GM23338 (cell line): ENCODE results near the gene CHST15. TPM values are rescaled to one million over a fixed set of nuclear protein-coding genes. Genes with fewer than 3 reads are reported as not detected.
"Not testable (repeated sequence)": the region's sequence is repeated elsewhere in the genome, so short reads cannot be mapped to it uniquely, and the experiment has no call there.

Experiments used
- ATAC-seq: fragments of 200-7000 bp; cut with Tn5 transposase; 3 replicates; pipeline ENCODE4 v1.9.1; 2020
- DNase-seq: peaks from one replicate; pipeline ENCODE4 v3.0.0-alpha.2; 2015; ENCODE audit warnings: low spot score
- H2AFZ ChIP-seq: fragments of 200-600 bp; sonication (generic); 2 replicates; pipeline ENCODE4 v1.8.0; 2016; ENCODE audit warnings: antibody characterized with exemption, mild to moderate bottlenecking, moderate library complexity
- H3F3A ChIP-seq: fragments of 200-600 bp; sonication (generic); replicated peaks from 2 replicates; pipeline ENCODE4 v1.8.0; 2017; ENCODE audit warnings: antibody characterized with exemption, mixed run types, low read depth
- H3K27ac ChIP-seq: fragments of 200-600 bp; sonication (generic); 2 replicates; pipeline ENCODE4 v1.6.1; 2016; ENCODE audit warnings: low read depth
- H3K27me3 ChIP-seq: fragments of 200-600 bp; sonication (generic); 2 replicates; pipeline ENCODE4 v1.8.0; 2016; ENCODE audit warnings: mild to moderate bottlenecking, mixed run types, moderate library complexity; ENCODE audit not compliant: insufficient read depth
- H3K36me3 ChIP-seq: fragments of 200-600 bp; sonication (generic); 2 replicates; pipeline ENCODE4 v1.8.0; 2016; ENCODE audit warnings: mild to moderate bottlenecking; ENCODE audit not compliant: insufficient read depth
- H3K4me1 ChIP-seq: fragments of 200-600 bp; sonication (generic); 2 replicates; pipeline ENCODE4 v1.8.0; 2016; ENCODE audit warnings: mild to moderate bottlenecking, moderate library complexity; ENCODE audit not compliant: insufficient read depth
- H3K4me2 ChIP-seq: fragments of 200-600 bp; sonication (generic); 2 replicates; pipeline ENCODE4 v1.7.1; 2017; ENCODE audit warnings: mixed run types
- H3K4me3 ChIP-seq: fragments of 200-600 bp; sonication (generic); 2 replicates; pipeline ENCODE4 v1.6.1; 2016; ENCODE audit warnings: mixed run types
- H3K79me2 ChIP-seq: fragments of 200-600 bp; sonication (generic); replicated peaks from 2 replicates; pipeline ENCODE4 v1.8.0; 2017; ENCODE audit warnings: mild to moderate bottlenecking; ENCODE audit not compliant: insufficient read depth
- H3K9me2 ChIP-seq: fragments of 200-600 bp; sonication (generic); 2 replicates; pipeline ENCODE4 v1.8.0; 2017; ENCODE audit not compliant: insufficient read depth
- H4K20me1 ChIP-seq: fragments of 200-600 bp; sonication (generic); replicated peaks from 2 replicates; pipeline ENCODE4 v1.8.0; 2017; ENCODE audit warnings: mild to moderate bottlenecking; ENCODE audit not compliant: insufficient read depth
- H3K27ac Mint-ChIP-seq: 2 replicates; pipeline ENCODE4 v1.8.0; 2020; ENCODE audit warnings: inconsistent platforms, mild to moderate bottlenecking, moderate library complexity, mixed read lengths
- H3K27me3 Mint-ChIP-seq: 3 replicates; pipeline ENCODE4 v1.8.0; 2022; ENCODE audit warnings: low read depth, mild to moderate bottlenecking, moderate library complexity, mixed read lengths, inconsistent platforms; ENCODE audit not compliant: insufficient read depth, poor library complexity
- H3K36me3 Mint-ChIP-seq: 3 replicates; pipeline ENCODE4 v1.8.0; 2021; ENCODE audit warnings: low read depth, mild to moderate bottlenecking, inconsistent platforms, moderate library complexity, mixed read lengths
- H3K4me1 Mint-ChIP-seq: 3 replicates; pipeline ENCODE4 v1.8.0; 2020; ENCODE audit warnings: mild to moderate bottlenecking, inconsistent platforms, mixed read lengths
- H3K4me3 Mint-ChIP-seq: 3 replicates; pipeline ENCODE4 v1.8.0; 2021; ENCODE audit warnings: moderate library complexity, mild to moderate bottlenecking, inconsistent platforms, mixed read lengths
- H3K9me3 Mint-ChIP-seq: 3 replicates; pipeline ENCODE4 v1.8.0; 2020; ENCODE audit warnings: moderate library complexity, mild to moderate bottlenecking, inconsistent platforms, mixed read lengths
- EZH2 ChIP-seq: fragments of 200-600 bp; sonication (generic); IDR thresholded peaks from one replicate; pipeline ENCODE4 v1.8.0; 2017; ENCODE audit warnings: antibody characterized with exemption, mild to moderate bottlenecking, low read depth; ENCODE audit not compliant: unreplicated experiment
- ZNF114 ChIP-seq: fragments of 250-450 bp; sonication (Bioruptor Pico); IDR thresholded peaks from 2 replicates; pipeline ENCODE4 v1.5.0; 2020; ENCODE audit warnings: mild to moderate bottlenecking, moderate library complexity
- ZNF331 ChIP-seq: fragments of 250-450 bp; sonication (Bioruptor Pico); IDR thresholded peaks from 2 replicates; pipeline ENCODE4 v1.5.0; 2020; ENCODE audit warnings: low read depth, mild to moderate bottlenecking, moderate library complexity
- polyA plus RNA-seq: library from polyadenylated mRNA; unstranded; fragments of >200 nt; fragmentation: Nextera tagmentation; extraction: Ambion mirVana; gene quantifications from 2 replicates; pipeline ENCODE4 v1.2.1, GENCODE V29; 2016
- total RNA-seq: library from RNA; depleted of rRNA; stranded (reverse); fragments of >200 nt; shearing (Covaris generic); gene quantifications from 2 replicates; pipeline ENCODE4 v1.2.3, GENCODE V29; 2014
- TF ChIP-seq, protein P1 (sequence below), 2 experiments: fragments of 200-600 bp in 1 of 2; sonication (generic) in 1 of 2; conservative IDR thresholded peaks; 2 replicates each; pipeline versions ENCODE4 v1.5.1 to v1.6.1; 2016 to 2017; ENCODE audit warnings: antibody characterized with exemption in 2 of 2, low read depth in 2 of 2, mild to moderate bottlenecking in 2 of 2, moderate library complexity in 1 of 2

The CHST15 gene
- total and polyA plus RNA-seq, 2 experiments from 2014 or later = 2.6 to 11.2 TPM

DNA sequence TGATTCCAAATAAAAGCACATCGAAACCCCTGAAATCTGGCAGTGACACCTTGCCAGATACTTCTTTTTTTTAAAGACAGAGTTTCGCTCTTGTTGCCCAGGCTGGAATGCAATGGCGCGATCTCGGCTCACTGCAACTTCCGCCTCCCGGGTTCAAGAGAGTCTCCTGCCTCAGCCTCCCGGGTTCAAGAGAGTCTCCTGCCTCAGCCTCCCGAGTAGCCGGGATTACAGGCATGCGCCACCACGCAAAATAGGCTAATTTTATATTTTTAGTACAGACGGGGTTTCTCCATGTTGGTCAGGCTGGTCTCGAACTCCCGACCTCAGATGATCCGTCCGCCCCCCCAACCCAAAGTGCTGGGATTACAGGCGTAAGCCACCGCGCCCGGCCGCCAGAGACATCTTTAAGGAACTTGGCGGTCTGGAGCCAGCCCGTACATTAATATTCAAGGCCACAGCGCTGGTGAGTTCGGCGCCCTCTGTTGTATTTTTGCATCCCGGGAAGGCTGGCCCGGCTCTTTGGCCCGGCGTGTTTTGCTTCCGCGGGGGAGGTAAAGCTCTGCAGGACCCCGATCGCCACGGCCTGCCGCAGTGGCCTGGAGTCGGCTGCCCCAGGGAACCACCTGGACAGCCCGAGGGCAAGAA lies 498 bp upstream of the CHST15 start:
- Mint-ChIP-seq H3K27me3 (peaks cover 49% of the 10 kb centered on the region), H3K4me3 (peak overlapping the region; percentile 74), H3K4me1 (peaks cover 24% of the 10 kb centered on the region)
- TF ChIP-seq, protein P1, sequence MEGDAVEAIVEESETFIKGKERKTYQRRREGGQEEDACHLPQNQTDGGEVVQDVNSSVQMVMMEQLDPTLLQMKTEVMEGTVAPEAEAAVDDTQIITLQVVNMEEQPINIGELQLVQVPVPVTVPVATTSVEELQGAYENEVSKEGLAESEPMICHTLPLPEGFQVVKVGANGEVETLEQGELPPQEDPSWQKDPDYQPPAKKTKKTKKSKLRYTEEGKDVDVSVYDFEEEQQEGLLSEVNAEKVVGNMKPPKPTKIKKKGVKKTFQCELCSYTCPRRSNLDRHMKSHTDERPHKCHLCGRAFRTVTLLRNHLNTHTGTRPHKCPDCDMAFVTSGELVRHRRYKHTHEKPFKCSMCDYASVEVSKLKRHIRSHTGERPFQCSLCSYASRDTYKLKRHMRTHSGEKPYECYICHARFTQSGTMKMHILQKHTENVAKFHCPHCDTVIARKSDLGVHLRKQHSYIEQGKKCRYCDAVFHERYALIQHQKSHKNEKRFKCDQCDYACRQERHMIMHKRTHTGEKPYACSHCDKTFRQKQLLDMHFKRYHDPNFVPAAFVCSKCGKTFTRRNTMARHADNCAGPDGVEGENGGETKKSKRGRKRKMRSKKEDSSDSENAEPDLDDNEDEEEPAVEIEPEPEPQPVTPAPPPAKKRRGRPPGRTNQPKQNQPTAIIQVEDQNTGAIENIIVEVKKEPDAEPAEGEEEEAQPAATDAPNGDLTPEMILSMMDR (conservative IDR thresholded peaks at IDR 0.05; ENCODE audit: low read depth in 2 of 2) = peak in 1 of 2 experiments; percentile 28; a peak in 1 of 4 replicates
- peak overlapping the region; percentile 98 for H2AFZ ChIP-seq
- peaks cover 10% of the 10 kb centered on the region; the same call in 1 of the 2 replicates for H3F3A ChIP-seq
- not testable (repeated sequence) for H4K20me1 ChIP-seq, H3K9me2 ChIP-seq, H3K27ac Mint-ChIP-seq, H3K27ac ChIP-seq, H3K9me3 Mint-ChIP-seq, H3K36me3 Mint-ChIP-seq, H3K36me3 ChIP-seq
- ATAC-seq (peak; percentile 2), DNase-seq (peak; percentile 73)
- peaks cover 18% of the 10 kb centered on the region for H3K79me2 ChIP-seq
- H3K4me2 ChIP-seq = peak overlapping the region; percentile 98
- peaks cover 44% of the 10 kb centered on the region for H3K27me3 ChIP-seq
- peaks cover 12% of the 10 kb centered on the region for H3K4me1 ChIP-seq
- H3K4me3 ChIP-seq = peak overlapping the region; percentile 85

DNA sequence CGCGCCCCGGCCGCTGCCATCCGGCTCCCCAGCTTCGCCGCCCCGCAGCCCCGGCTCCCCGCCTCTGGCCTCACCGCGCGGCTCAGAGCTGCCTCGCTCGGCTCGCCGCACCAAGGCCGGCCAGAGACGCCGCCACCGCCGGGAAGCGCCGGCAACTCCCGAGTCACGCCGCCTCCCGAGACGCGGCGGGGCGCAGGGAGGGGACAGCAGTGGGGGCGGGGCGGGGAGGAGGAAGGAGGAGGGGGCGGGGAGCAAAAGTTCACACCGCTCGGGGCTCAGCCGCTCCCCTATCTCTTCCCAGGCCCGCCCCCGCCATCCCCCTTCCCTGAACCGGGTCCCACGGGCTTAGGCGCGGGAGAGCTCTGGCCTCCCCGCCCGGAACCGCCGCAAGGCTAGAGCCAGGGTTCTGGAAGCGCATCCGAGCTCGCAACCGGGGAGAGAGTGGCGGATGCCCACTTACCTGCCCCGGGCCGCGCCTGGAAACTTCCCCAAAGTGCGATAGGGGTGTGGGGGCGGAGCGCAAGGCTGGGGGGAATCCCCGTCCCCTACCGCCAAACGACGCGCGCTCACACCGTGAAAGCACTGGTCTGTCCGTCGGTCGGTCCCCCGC lies 1.0 kb downstream of the CHST15 start:
- Mint-ChIP-seq H3K27me3 (peaks cover 48% of the 10 kb centered on the region), H3K4me1 (peaks cover 20% of the 10 kb centered on the region), H3K27ac (no peak overlapping the region), H3K4me3 (peak overlapping the region; percentile 86), H3K9me3 (peaks cover 7% of the 10 kb centered on the region; the same call in 1 of the 3 replicates), H3K36me3 (peaks cover 3% of the 10 kb centered on the region; the same call in 1 of the 3 replicates)
- Histone ChIP-seq H3K4me3 (peak overlapping the region; percentile 85), H3K4me2 (peak overlapping the region; percentile 98), H3K27ac (no peak overlapping the region), H3K9me2 (no peaks in the 10 kb centered on the region), H3K4me1 (peaks cover 9% of the 10 kb centered on the region), H3K79me2 (peaks cover 18% of the 10 kb centered on the region), H2AFZ (peak overlapping the region; percentile 94), H3K36me3 (no peaks in the 10 kb centered on the region), H3F3A (peaks cover 10% of the 10 kb centered on the region; the same call in 1 of the 2 replicates), H3K27me3 (peaks cover 49% of the 10 kb centered on the region), H4K20me1 (peaks cover 7% of the 10 kb centered on the region; the same call in 1 of the 2 replicates)
- peak; percentile 82 for DNase-seq
- peak; percentile 62 for ATAC-seq
- TF ChIP-seq EZH2 (peak; percentile 8), ZNF114 (CRISPR knock-in tag) (no peak)

DNA sequence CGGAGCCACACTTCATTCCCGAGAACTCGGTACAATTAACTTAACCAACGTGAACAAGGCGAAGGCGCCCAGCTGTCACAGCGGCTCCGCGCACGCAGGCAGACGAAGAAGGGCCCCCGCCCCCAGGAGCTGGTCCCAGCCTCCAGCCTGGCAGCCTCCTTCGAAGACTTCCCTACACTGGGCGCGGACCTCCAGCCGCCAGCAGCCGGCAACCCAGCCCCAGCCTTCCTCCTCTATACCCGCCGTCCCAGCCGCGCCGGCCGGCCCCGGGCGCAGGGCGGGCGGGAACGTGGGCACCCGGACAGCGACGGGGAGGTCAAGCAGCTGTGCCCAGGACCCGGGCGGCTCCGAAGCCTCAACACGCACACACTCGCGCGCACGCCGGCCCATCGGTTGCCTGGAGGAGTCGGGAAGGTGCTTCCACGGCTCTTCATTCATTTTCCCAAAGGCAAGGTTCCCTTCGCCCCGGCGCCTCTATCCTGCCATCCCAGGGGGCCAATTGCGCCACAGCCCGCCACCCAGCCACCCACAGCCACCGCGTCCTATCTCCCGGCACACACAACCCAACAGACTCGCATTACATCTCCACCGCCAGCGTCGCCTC lies 1.6 kb downstream of the CHST15 start:
- H3K27me3 Mint-ChIP-seq = peaks cover 48% of the 10 kb centered on the region
- TF ChIP-seq EZH2 (peak; percentile 45), ZNF331 (CRISPR knock-in tag) (no peak)
- no peak overlapping the region for H2AFZ ChIP-seq
- peaks cover 7% of the 10 kb centered on the region; the same call in 1 of the 3 replicates for H3K9me3 Mint-ChIP-seq
- H3F3A ChIP-seq = peaks cover 10% of the 10 kb centered on the region; the same call in 1 of the 2 replicates
- peak overlapping the region; percentile 98 for H3K4me2 ChIP-seq
- H3K79me2 ChIP-seq = peaks cover 21% of the 10 kb centered on the region
- no peak overlapping the region for H3K27ac ChIP-seq
- H3K27me3 ChIP-seq = peaks cover 49% of the 10 kb centered on the region
- H3K4me3 Mint-ChIP-seq = peak overlapping the region; percentile 86
- no peaks in the 10 kb centered on the region for H3K36me3 ChIP-seq
- H4K20me1 ChIP-seq = peaks cover 7% of the 10 kb centered on the region; the same call in 1 of the 2 replicates
- peak; percentile 72 for DNase-seq
- H3K4me1 ChIP-seq = peaks cover 9% of the 10 kb centered on the region
- peaks cover 20% of the 10 kb centered on the region for H3K4me1 Mint-ChIP-seq
- no peak overlapping the region for H3K27ac Mint-ChIP-seq
- H3K36me3 Mint-ChIP-seq = peaks cover 3% of the 10 kb centered on the region; the same call in 1 of the 3 replicates
- H3K9me2 ChIP-seq = no peaks in the 10 kb centered on the region
- peak; percentile 45 for ATAC-seq
- H3K4me3 ChIP-seq = peak overlapping the region; percentile 85
